AG04449 (cell line): Measurements from ENCODE around the gene RORB.

Experiments used
- CTCF ChIA-PET: fragments of 350-600 bp; formaldehyde crosslinking; extraction: SDS; loops from one replicate; lab custom pipeline; 2021; ENCODE audit warnings: antibody characterized with exemption; lab: Yijun Ruan, JAX
- POLR2A ChIA-PET: fragments of 400-600, 350-600 bp; formaldehyde crosslinking; extraction: SDS; loops from one replicate; lab custom pipeline; 2020; ENCODE audit warnings: antibody characterized with exemption, inconsistent platforms; lab: Yijun Ruan, JAX
- DNase-seq: peaks from one replicate; pipeline ENCODE4 v3.0.0-alpha.2; 2010; ENCODE audit warnings: low read depth, low spot score
- H3K4me3 ChIP-seq: 2 replicates; pipeline ENCODE4 v1.5.1; 2011; ENCODE audit warnings: low read depth, mild to moderate bottlenecking, control low read depth, low read length
- CTCF ChIP-seq: IDR thresholded peaks from one replicate; pipeline ENCODE4 v1.5.1; 2011; ENCODE audit warnings: mild to moderate bottlenecking, moderate library complexity, low read length, control low read depth, inconsistent platforms; ENCODE audit not compliant: insufficient read depth; ENCODE audit errors: missing control alignments

Gene RORB

GRCh38 chr9:74498621-74499095, 1.5 kb downstream of the RORB start:
- TF ChIP-seq CTCF = no peak
- peak overlapping the region; percentile 65; the same call in 1 of the 2 replicates for H3K4me3 ChIP-seq
- POLR2A ChIA-PET = no interaction called here
- no peak for DNase-seq
- CTCF ChIA-PET = no interaction called here

GRCh38 chr9:74499111-74499601, 2.0 kb downstream of the RORB start:
- CTCF ChIA-PET = no interaction called here
- no peak overlapping the region for H3K4me3 ChIP-seq
- POLR2A ChIA-PET = no interaction called here
- no peak for DNase-seq
- no peak for TF ChIP-seq CTCF

DNA sequence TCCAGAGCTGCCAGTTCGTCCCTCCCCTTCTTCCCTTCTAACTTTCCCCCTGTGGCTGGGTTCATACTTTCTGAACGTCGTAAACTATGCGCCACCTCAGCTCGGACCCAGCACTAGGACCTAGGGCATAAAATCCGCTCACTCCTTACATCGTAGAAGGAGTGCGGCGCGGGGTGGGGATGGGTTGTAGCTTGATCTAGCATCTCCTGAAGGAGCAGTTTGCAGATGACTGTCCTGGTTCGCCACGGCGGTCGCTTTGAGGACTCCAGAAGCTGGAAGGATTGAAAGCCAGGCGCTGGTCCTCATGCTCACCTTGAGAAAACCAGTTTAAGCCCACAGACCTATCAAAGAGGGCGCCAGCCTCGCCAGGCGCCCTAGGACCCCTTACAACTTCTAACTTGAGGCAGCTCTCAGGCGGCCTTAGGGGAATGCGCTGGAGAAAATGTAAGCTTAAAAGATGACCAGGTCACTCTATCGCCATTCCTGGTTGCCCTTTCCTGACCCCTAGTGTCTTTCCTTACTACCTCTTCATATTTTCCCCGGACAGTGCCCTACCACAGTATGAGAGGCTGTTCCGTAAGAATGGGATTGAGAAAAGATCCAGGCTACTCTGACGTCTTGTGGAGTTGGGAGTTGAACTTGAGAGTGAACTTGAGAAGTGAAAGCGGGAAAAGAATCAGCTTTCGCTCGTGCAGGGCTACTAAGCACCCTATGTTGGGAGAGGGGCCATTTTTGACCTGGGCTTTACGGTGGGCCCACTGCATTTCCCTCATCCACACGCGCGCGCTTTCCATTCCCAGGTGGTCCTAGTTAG, 2.8 kb downstream of the RORB start:
- ChIA-PET POLR2A (no interaction called here), CTCF (no interaction called here)
- TF ChIP-seq CTCF = no peak
- DNase-seq = no peak
- H3K4me3 ChIP-seq = no peak overlapping the region

- no peak for DNase-seq
- ChIA-PET CTCF (no interaction called here), POLR2A (no interaction called here)
- no peak for TF ChIP-seq CTCF
- no peak overlapping the region for H3K4me3 ChIP-seq
These were observed 3.4 kb downstream of the RORB start for GRCh38 chr9:74500584-74500924.

- ChIA-PET POLR2A (no interaction called here), CTCF (no interaction called here)
- no peak for TF ChIP-seq CTCF
These were observed 4.4 kb downstream of the RORB start for GRCh38 chr9:74501570-74501969.

GRCh38 chr9:74503219-74503618, 6.1 kb downstream of the RORB start:
- CTCF ChIA-PET = no interaction called here
- POLR2A ChIA-PET = no interaction called here
- DNase-seq = no peak
- no peak for TF ChIP-seq CTCF
- H3K4me3 ChIP-seq = no peak overlapping the region

More at GRCh38 chr9:74501570-74501969, 4.4 kb downstream of the RORB start:
- no peak for DNase-seq
- no peak overlapping the region for H3K4me3 ChIP-seq
